Neuronal stem cell (in vitro differentiated cells): ENCODE measurements around the gene COL25A1.

Source experiments
- DNase-seq: peaks from one replicate; pipeline ENCODE4 v3.0.0-alpha.2; 2013; ENCODE audit warnings: low spot score
- H2AFZ ChIP-seq: one replicate; pipeline ENCODE4 v1.6.1; 2013; ENCODE audit warnings: mild to moderate bottlenecking, low read length, inconsistent platforms
- H2AK5ac ChIP-seq: 2 replicates; pipeline ENCODE4 v1.6.1; 2013; ENCODE audit warnings: low read depth, mild to moderate bottlenecking, inconsistent platforms, low read length, moderate library complexity, mixed read lengths
- H2BK120ac ChIP-seq: 2 replicates; pipeline ENCODE4 v1.6.1; 2013; ENCODE audit warnings: low read depth, mild to moderate bottlenecking, inconsistent platforms, low read length, moderate library complexity, mixed read lengths
- H2BK12ac ChIP-seq: one replicate; pipeline ENCODE4 v1.6.1; 2013; ENCODE audit warnings: low read length, inconsistent platforms
- H2BK15ac ChIP-seq: 2 replicates; pipeline ENCODE4 v1.6.1; 2013; ENCODE audit warnings: mild to moderate bottlenecking, low read length, inconsistent platforms, mixed read lengths
- H2BK5ac ChIP-seq: one replicate; pipeline ENCODE4 v1.6.1; 2013; ENCODE audit warnings: inconsistent platforms, mild to moderate bottlenecking, low read length, moderate library complexity
- H3K14ac ChIP-seq: one replicate; pipeline ENCODE4 v1.6.1; 2013; ENCODE audit warnings: low read length, inconsistent platforms
- H3K18ac ChIP-seq: 2 replicates; pipeline ENCODE4 v1.6.1; 2013; ENCODE audit warnings: low read length, inconsistent platforms
- H3K23ac ChIP-seq: 2 replicates; pipeline ENCODE4 v1.6.1; 2013; ENCODE audit warnings: low read depth, mild to moderate bottlenecking, mixed read lengths, low read length, inconsistent platforms; ENCODE audit not compliant: poor library complexity
- H3K27ac ChIP-seq: replicated peaks from 3 replicates; pipeline ENCODE4 v1.5.1; 2013; ENCODE audit warnings: low read length, inconsistent platforms
- H3K27me3 ChIP-seq, 3 experiments: 2 replicates each; pipeline ENCODE4 v1.6.1; 2013; ENCODE audit warnings: low read length in 3 of 3, mild to moderate bottlenecking in 2 of 3, inconsistent platforms in 1 of 3, low read depth in 1 of 3, mixed read lengths in 1 of 3, moderate library complexity in 1 of 3; ENCODE audit not compliant: control insufficient read depth in 3 of 3, insufficient read depth in 3 of 3
- H3K36me3 ChIP-seq, 2 donors: replicated peaks in 1 of 2; 2 replicates each; pipeline ENCODE4 v1.6.1; 2013; ENCODE audit warnings: low read length in 2 of 2; ENCODE audit not compliant: control insufficient read depth in 2 of 2, insufficient read depth in 2 of 2
- H3K4ac ChIP-seq: 2 replicates; pipeline ENCODE4 v1.6.1; 2013; ENCODE audit warnings: inconsistent platforms, mild to moderate bottlenecking, low read length, moderate library complexity
- H3K4me1 ChIP-seq, 2 donors: 1 replicate in 1 of 2; 2 replicates in 1 of 2; pipeline ENCODE4 v1.6.1; 2013; ENCODE audit warnings: low read length in 2 of 2, low read depth in 1 of 2; ENCODE audit not compliant: control insufficient read depth in 2 of 2, insufficient read depth in 1 of 2
- H3K4me2 ChIP-seq: one replicate; pipeline ENCODE4 v1.6.1; 2013; ENCODE audit warnings: mild to moderate bottlenecking, low read length, inconsistent platforms; ENCODE audit not compliant: insufficient read depth, poor library complexity, severe bottlenecking
- H3K4me3 ChIP-seq, 2 donors: 2 replicates each; pipeline ENCODE4 v1.5.1; 2013; ENCODE audit warnings: low read length in 2 of 2, mild to moderate bottlenecking in 2 of 2, inconsistent platforms in 1 of 2, moderate library complexity in 1 of 2
- H3K79me1 ChIP-seq: one replicate; pipeline ENCODE4 v1.6.1; 2013; ENCODE audit warnings: low read depth, mild to moderate bottlenecking, inconsistent platforms, low read length, moderate library complexity
- H3K9ac ChIP-seq: one replicate; pipeline ENCODE4 v1.6.1; 2013; ENCODE audit warnings: mild to moderate bottlenecking, low read depth, low read length, inconsistent platforms; ENCODE audit not compliant: poor library complexity
- H3K9me3 ChIP-seq, 2 donors: replicated peaks in 1 of 2; 2 replicates each; pipeline versions ENCODE3 to v1.6.1; 2013; ENCODE audit warnings: low read length in 2 of 2, mild to moderate bottlenecking in 2 of 2, inconsistent platforms in 1 of 2, low read depth in 1 of 2, mixed read lengths in 1 of 2, moderate library complexity in 1 of 2; ENCODE audit not compliant: control insufficient read depth in 2 of 2, insufficient read depth in 1 of 2
- H4K8ac ChIP-seq: one replicate; pipeline ENCODE4 v1.6.1; 2013; ENCODE audit warnings: low read depth, mild to moderate bottlenecking, inconsistent platforms, low read length, moderate library complexity
- H4K91ac ChIP-seq: one replicate; pipeline ENCODE4 v1.6.1; 2013; ENCODE audit warnings: low read length, low read depth, mild to moderate bottlenecking, inconsistent platforms; ENCODE audit not compliant: poor library complexity
- WGBS, 2 donors: extraction: QIAGEN DNeasy Blood & Tissue Kit; methylation state at CpG; one replicate each; pipeline ENCODE4 v1.1.7; 2013; ENCODE audit warnings: missing lambda C conversion rate in 2 of 2, mixed read lengths in 1 of 2; ENCODE audit not compliant: insufficient read length in 2 of 2, insufficient replicate concordance in 1 of 2; ENCODE audit errors: extremely low coverage in 2 of 2; 5-methylcytosine and 5-hydroxymethylcytosine counted together

The COL25A1 gene

GRCh38 chr4:109332926-109333464 lies 30.5 kb upstream of the COL25A1 start:
- Histone ChIP-seq H4K91ac (no peak overlapping the region), H3K14ac (no peak overlapping the region), H2AK5ac (no peak overlapping the region), H3K79me1 (no peaks in the 10 kb centered on the region), H2BK120ac (no peak overlapping the region), H3K27me3 (no peaks in the 10 kb centered on the region), H3K23ac (no peak overlapping the region), H3K4me2 (no peak overlapping the region), H2BK12ac (no peak overlapping the region), H3K27ac (no peak overlapping the region), H3K18ac (no peak overlapping the region), H2BK15ac (no peak overlapping the region), H3K4me3 (no peak overlapping the region), H3K4ac (no peak overlapping the region), H3K9me3 (no peaks in the 10 kb centered on the region), H3K9ac (no peak overlapping the region), H2AFZ (no peak overlapping the region), H4K8ac (no peak overlapping the region), H2BK5ac (no peak overlapping the region), H3K36me3 (no peaks in the 10 kb centered on the region), H3K4me1 (no peaks in the 10 kb centered on the region)
- no peak for DNase-seq
- WGBS, 2 donors: no CpG with 5 or more reads among the region's 2 CpGs

DNA sequence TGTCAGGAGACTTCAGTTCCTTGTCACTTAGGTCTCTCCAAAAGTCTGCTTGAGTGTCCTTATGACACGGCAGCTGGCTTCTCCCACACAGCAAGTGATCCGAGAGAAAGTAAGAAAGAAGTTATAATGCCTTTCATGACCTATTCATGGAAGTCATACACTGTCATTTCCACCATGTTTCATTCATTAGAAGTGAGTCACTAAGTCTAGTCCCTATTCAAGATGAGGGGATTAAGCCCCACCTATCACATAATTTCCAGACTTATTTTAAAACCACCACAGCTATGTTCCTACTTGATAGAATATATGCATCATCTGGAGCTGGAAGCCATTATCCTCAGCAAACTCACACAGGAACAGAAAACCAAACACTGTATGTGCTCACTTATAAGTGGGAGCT lies 25.2 kb upstream of the COL25A1 start:
- Histone ChIP-seq H3K4me3 (no peak overlapping the region), H3K4ac (no peak overlapping the region), H3K9me3 (peaks cover 0 to 4% of the 10 kb centered on the region in 2 donors), H2BK15ac (no peak overlapping the region), H2AFZ (no peak overlapping the region), H2BK5ac (no peak overlapping the region), H3K79me1 (no peaks in the 10 kb centered on the region), H3K27ac (no peak overlapping the region), H3K4me1 (no peaks in the 10 kb centered on the region), H2BK120ac (no peak overlapping the region), H3K36me3 (peaks cover 0 to 2% of the 10 kb centered on the region in 2 donors), H3K9ac (no peak overlapping the region), H3K27me3 (no peaks in the 10 kb centered on the region), H4K91ac (no peak overlapping the region), H2BK12ac (no peak overlapping the region), H2AK5ac (no peak overlapping the region), H3K14ac (no peak overlapping the region), H3K18ac (no peak overlapping the region), H3K23ac (no peak overlapping the region), H4K8ac (no peak overlapping the region), H3K4me2 (no peak overlapping the region)
- no peak for DNase-seq
- no CpG with 5 or more reads among the region's 2 CpGs for WGBS, 2 donors

DNA sequence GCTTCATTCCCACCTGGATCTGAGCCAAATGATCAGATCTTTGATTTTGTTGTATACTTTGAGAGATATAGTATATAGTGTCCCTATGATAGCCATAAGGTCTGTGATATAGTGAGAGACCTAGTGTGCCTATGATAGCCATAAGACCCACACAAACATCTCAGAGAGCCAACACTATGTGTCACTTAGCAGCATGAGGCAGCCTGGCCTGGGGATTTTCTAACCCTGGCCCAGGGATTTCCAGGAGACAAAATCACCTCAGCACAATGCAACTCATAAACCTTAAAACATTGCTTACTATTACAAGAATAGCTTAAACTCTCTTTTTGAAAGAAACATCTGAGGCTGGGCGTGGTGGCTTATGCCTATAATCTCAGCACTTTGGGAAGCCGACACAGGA lies 23.2 kb upstream of the COL25A1 start:
- Histone ChIP-seq H2BK12ac (no peak overlapping the region), H3K4me2 (no peak overlapping the region), H3K4me3 (no peak overlapping the region), H3K4ac (no peak overlapping the region), H3K27ac (no peak overlapping the region), H4K91ac (no peak overlapping the region), H3K27me3 (no peaks in the 10 kb centered on the region), H3K4me1 (no peaks in the 10 kb centered on the region), H4K8ac (no peak overlapping the region), H3K18ac (no peak overlapping the region), H3K36me3 (peaks cover 0 to 2% of the 10 kb centered on the region in 2 donors), H2AFZ (no peak overlapping the region), H2BK15ac (no peak overlapping the region), H3K14ac (no peak overlapping the region), H3K23ac (no peak overlapping the region), H3K9me3 (peaks cover 0 to 4% of the 10 kb centered on the region in 2 donors), H3K9ac (no peak overlapping the region), H2AK5ac (no peak overlapping the region), H3K79me1 (no peaks in the 10 kb centered on the region), H2BK120ac (no peak overlapping the region), H2BK5ac (no peak overlapping the region)
- no CpG with 5 or more reads among the region's 2 CpGs for WGBS, 2 donors
- DNase-seq: no peak

GRCh38 chr4:109323348-109323747 lies 20.9 kb upstream of the COL25A1 start:
- Histone ChIP-seq H3K4me1 (no peaks in the 10 kb centered on the region), H2BK15ac (no peak overlapping the region), H3K36me3 (peaks cover 0 to 2% of the 10 kb centered on the region in 2 donors), H2AK5ac (no peak overlapping the region), H4K91ac (no peak overlapping the region), H2BK12ac (no peak overlapping the region), H3K27ac (no peak overlapping the region), H3K9me3 (peaks cover 0 to 4% of the 10 kb centered on the region in 2 donors), H2AFZ (no peak overlapping the region), H3K18ac (no peak overlapping the region), H3K23ac (no peak overlapping the region), H3K4me2 (no peak overlapping the region), H2BK120ac (no peak overlapping the region), H3K4me3 (no peak overlapping the region), H3K9ac (no peak overlapping the region), H4K8ac (no peak overlapping the region), H3K79me1 (no peaks in the 10 kb centered on the region), H3K27me3 (no peaks in the 10 kb centered on the region), H3K4ac (no peak overlapping the region), H2BK5ac (no peak overlapping the region), H3K14ac (no peak overlapping the region)
- no peak for DNase-seq
